Adrenal gland (tissue), 12 donors: ENCODE results near the gene TRAK1. TPM values are rescaled to one million over a fixed set of nuclear protein-coding genes. Genes with fewer than 3 reads are reported as not detected.

Experiments used
- DNase-seq, 7 donors: peaks; one replicate each; pipeline ENCODE4 v3.0.0-alpha.2; 2019 to 2020
- H3K27ac ChIP-seq, 5 donors: fragments of 200-600 bp; sonication (generic) in 4 of 5; 1 replicate in 3 of 5; 2 replicates in 2 of 5; pipeline versions ENCODE4 v1.5.1 to v1.8.0; 2016 to 2020; ENCODE audit warnings: mild to moderate bottlenecking in 1 of 5
- H3K27me3 ChIP-seq: fragments of 200-600 bp; 2 replicates; pipeline ENCODE4 v1.8.0; 2021
- H3K36me3 ChIP-seq, 2 donors: fragments of 200-600 bp; replicated peaks in 1 of 2; 1 replicate in 1 of 2; 2 replicates in 1 of 2; pipeline versions ENCODE4 v1.5.1 to v1.8.0; 2018 to 2022
- H3K4me1 ChIP-seq, 2 donors: fragments of 200-600 bp; replicated peaks in 1 of 2; 1 replicate in 1 of 2; 2 replicates in 1 of 2; pipeline versions ENCODE4 v1.5.1 to v1.8.0; 2018 to 2021
- H3K4me3 ChIP-seq, 4 donors: fragments of 200-600 bp; sonication (generic) in 3 of 4; one replicate each; pipeline ENCODE4 v1.5.1; 2016 to 2018
- H3K9me3 ChIP-seq, 3 donors: fragments of 200-600 bp; sonication (generic) in 1 of 3; replicated peaks in 1 of 3; 1 replicate in 2 of 3; 2 replicates in 1 of 3; pipeline versions ENCODE4 v1.5.1 to v1.8.0; 2016 to 2021
- POLR2A ChIP-seq, 2 donors: fragments of 450-650 bp; IDR thresholded peaks; one replicate each; pipeline ENCODE4 v1.6.1; 2017; ENCODE audit warnings: antibody characterized with exemption in 2 of 2, mild to moderate bottlenecking in 2 of 2, moderate library complexity in 1 of 2
- WGBS, 4 donors: extraction: QIAGEN DNeasy Blood & Tissue Kit in 2 of 4; methylation state at CpG; one replicate each; pipeline versions ENCODE4 v1.1.5 to v1.1.7; 2013 to 2017; 5-methylcytosine and 5-hydroxymethylcytosine counted together
- intact Hi-C, 2 donors: fragments of 100-400 bp; cut with DNase I; formaldehyde crosslinking; loops; one replicate each; pipeline versions ENCODE4 v1.14.1 to v1.15.0; 2022 to 2023
- polyA plus RNA-seq, 3 donors: library from polyadenylated mRNA; stranded (reverse); fragments of 200-250 nt in 2 of 3; fragments of 350-450 nt in 1 of 3; fragmentation: Illumina TruSeq in 1 of 3; extraction: RNeasy Lipid Tissue Mini Kit (QIAGEN cat#74804) in 1 of 3; gene quantifications; one replicate each; pipeline ENCODE4 v1.2.3, GENCODE V29; 2013 to 2014
- total RNA-seq, 9 donors: library from RNA; depleted of rRNA in 4 of 9; stranded (reverse); fragments of >200 nt in 4 of 9; fragments of 120-200 nt in 1 of 9; fragmentation: NEBNext Ultra II Directional in 1 of 9; extraction: Animal tissue kit (Norgen Biotek cat#: 25700) in 1 of 9; gene quantifications; one replicate each; pipeline versions ENCODE4 v1.1.0 to v1.2.4, GENCODE V29; 2013 to 2023
- TF ChIP-seq, protein P1 (sequence below), 6 experiments: fragments of 450-650 bp in 4 of 6; fragments of 200-600 bp in 2 of 6; sonication (generic) in 1 of 6; IDR thresholded peaks; 1 replicate in 5 of 6; 2 replicates in 1 of 6; pipeline versions ENCODE4 v1.5.1 to v1.8.0; 2016 to 2021; ENCODE audit warnings: antibody characterized with exemption in 6 of 6, mild to moderate bottlenecking in 2 of 6, moderate library complexity in 1 of 6
- donor health status: healthy with polysubstance abuse.
- donor health status: Bipolar disorder and iron deficiency.
- donor health status: DM: yes; HTN: yes; CAD: no.
- donor health status: DM: no; HTN: no; CAD: no.
- donor health status: DM: no; HTN: no; CAD: no.
- donor health status: DM: yes; HTN: yes; CAD: no.

Gene TRAK1
- total and polyA plus RNA-seq, 12 donors = 13.1 to 38.1 (median 26.4) TPM

DNA sequence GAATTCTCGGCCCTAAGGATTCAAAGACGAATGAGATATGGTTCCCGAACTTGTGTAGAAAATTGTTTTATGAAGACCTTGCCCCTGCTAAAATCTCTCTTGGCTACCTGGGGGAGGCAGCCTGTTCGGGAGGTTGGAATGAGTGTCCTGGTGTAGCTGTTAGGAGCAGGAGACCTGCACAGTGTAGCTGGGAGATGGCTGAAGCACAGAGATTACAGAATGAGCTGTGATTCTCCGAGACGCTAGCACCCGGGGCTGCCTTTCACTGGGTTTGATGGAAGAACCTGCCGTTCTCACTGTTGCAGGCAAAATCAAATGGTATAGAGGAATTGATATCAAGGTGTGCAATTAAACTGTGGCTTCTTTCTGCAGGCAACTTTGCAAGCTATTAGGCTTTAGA is 68.0 kb downstream of the TRAK1 start:
- no peak for DNase-seq
- peaks cover 4 to 21% of the 10 kb centered on the region in 2 donors for H3K4me1 ChIP-seq
- H3K27ac ChIP-seq = no peak overlapping the region
- TF ChIP-seq, protein P1, sequence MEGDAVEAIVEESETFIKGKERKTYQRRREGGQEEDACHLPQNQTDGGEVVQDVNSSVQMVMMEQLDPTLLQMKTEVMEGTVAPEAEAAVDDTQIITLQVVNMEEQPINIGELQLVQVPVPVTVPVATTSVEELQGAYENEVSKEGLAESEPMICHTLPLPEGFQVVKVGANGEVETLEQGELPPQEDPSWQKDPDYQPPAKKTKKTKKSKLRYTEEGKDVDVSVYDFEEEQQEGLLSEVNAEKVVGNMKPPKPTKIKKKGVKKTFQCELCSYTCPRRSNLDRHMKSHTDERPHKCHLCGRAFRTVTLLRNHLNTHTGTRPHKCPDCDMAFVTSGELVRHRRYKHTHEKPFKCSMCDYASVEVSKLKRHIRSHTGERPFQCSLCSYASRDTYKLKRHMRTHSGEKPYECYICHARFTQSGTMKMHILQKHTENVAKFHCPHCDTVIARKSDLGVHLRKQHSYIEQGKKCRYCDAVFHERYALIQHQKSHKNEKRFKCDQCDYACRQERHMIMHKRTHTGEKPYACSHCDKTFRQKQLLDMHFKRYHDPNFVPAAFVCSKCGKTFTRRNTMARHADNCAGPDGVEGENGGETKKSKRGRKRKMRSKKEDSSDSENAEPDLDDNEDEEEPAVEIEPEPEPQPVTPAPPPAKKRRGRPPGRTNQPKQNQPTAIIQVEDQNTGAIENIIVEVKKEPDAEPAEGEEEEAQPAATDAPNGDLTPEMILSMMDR (IDR thresholded peaks at IDR 0.05) = no peak
- no peak for TF ChIP-seq POLR2A (IDR thresholded peaks at IDR 0.05)
- H3K4me3 ChIP-seq = no peak overlapping the region
- H3K9me3 ChIP-seq = no peaks in the 10 kb centered on the region
- intact Hi-C loops = no loop called here
- no peaks in the 10 kb centered on the region for H3K36me3 ChIP-seq
- no peaks in the 10 kb centered on the region for H3K27me3 ChIP-seq
- 84 to 90% (median 86%) methylated on average over 8 of the region's 8 CpGs for WGBS, 4 donors

DNA sequence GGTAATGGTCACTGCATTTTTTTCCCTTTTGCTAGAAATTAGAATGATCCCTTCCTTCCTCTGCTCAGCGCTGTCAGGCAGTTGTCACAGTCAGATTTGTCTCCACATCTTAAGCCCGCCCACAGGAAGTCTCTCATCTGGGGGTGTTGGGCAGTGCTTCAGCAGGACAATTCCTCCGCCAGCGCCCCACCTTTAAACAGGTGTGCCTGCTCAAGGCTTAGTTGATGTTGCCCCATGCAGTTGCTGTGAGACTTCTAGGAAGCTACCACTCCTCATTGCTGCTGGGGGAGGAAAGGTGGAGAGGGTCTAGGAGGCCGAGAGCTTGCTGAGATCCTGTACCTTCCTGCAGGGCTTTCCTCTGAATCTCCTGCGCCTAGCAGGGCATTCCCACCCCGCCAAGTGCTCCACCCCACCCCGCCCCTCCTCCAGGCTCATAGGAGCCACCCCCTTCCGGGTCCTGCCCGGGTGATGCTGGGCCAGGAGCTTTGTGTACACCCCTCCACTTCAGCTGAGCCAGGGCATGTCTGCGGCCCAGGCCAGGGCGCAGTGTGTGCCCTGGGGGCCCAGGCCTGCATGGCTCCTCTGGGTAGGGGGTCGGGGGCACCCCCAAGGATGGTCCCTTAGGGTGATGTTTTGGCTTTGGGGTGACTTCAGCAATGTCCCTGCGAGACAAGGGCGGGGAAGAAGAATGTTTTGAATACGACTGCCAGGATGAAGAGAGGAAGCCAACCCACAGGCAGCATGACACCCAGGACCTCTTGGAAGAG is 68.7 kb downstream of the TRAK1 start:
- Histone ChIP-seq H3K4me3 (no peak overlapping the region), H3K27ac (peak overlapping the region in 2 of 5 donors; percentile 30 to 67)

DNA sequence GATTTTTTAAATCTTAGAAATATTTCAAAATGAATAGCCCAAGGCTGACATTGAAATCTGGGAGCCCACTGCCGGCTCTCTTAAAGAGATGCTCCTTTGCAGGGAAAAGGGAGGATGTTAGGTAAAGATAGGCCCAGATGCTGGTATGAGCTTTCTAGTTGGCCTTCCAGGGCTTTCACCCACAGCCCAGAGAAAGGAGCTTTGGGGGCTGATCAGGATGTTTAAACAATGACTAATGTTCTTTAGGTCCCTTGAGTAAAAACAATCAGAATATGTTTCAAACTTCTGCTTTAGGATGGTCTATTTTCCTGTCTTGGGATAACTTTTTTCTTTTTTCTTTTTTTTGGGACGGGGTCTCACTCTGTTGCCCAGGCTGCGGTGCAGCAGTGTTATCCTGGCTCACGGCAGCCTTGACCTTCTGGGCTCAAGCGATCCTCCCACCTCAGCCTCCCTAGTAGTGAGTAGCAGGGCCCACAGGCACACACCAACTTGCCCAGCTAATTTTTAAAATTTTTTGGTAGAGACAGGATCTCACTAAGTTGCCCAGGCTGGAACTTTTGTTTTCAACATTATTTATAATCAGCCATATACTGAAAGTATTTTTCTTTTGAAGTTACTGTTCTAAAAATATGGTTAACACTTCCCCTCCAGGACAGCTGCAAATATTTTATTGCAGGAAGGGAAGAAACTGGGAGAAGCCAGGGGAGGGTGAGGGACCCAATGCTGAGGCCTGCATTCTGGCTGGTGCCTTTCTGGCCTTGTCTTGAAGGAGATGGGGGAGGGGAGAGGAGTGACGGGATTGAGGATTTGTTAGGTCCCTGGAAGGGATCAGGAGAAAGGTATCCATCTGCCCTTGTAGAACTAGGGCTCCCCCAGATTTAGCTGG is 70.1 kb downstream of the TRAK1 start:
- peak overlapping the region in 1 of 5 donors; percentile 7 for H3K27ac ChIP-seq
- H3K27me3 ChIP-seq = no peaks in the 10 kb centered on the region
- intact Hi-C loops = no loop called here
- peaks cover 4 to 41% of the 10 kb centered on the region in 2 donors for H3K4me1 ChIP-seq
- 74 to 81% (median 78%) methylated on average over 6 of the region's 6 CpGs for WGBS, 4 donors
- H3K9me3 ChIP-seq = no peaks in the 10 kb centered on the region
- DNase-seq = no peak
- no peak overlapping the region for H3K4me3 ChIP-seq
- TF ChIP-seq POLR2A (IDR thresholded peaks at IDR 0.05) = no peak
- TF ChIP-seq, protein P1 (IDR thresholded peaks at IDR 0.05) = no peak
- H3K36me3 ChIP-seq = no peaks in the 10 kb centered on the region

More for the DNA sequence above, 68.7 kb downstream of the TRAK1 start:
- WGBS, 4 donors = 57 to 68% (median 58%) methylated on average over 9 to 16 of the region's 16 CpGs
- H3K27me3 ChIP-seq = no peaks in the 10 kb centered on the region
- no peaks in the 10 kb centered on the region for H3K36me3 ChIP-seq
- no peaks in the 10 kb centered on the region for H3K9me3 ChIP-seq
- no peak for TF ChIP-seq POLR2A (IDR thresholded peaks at IDR 0.05)
- TF ChIP-seq, protein P1 (IDR thresholded peaks at IDR 0.05) = no peak
- H3K4me1 ChIP-seq = peaks cover 4 to 28% of the 10 kb centered on the region in 2 donors
- intact Hi-C loops = no loop called here
- peak in 1 of 7 donors; percentile 56 for DNase-seq

DNA sequence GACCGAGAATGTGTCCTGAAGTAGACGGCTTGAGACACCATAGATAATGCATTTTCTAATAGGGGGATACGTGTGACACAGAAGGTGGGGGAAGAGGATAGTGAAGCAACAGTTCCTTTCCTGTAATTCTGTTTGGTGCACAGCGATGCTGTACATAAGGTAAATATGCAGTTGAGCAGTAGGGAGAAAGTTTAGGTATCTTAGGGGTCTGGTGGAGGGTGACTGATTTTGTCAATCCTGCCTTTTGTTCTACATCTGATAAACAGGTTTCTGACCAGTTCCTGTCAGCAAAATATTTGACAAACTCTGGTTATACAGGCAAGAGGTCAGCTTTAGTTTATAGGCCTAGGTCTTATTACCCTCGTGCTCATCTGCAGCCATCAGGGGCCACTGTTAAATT is 71.3 kb downstream of the TRAK1 start:
- Histone ChIP-seq H3K4me3 (no peak overlapping the region), H3K27me3 (no peaks in the 10 kb centered on the region), H3K4me1 (peaks cover 4 to 42% of the 10 kb centered on the region in 2 donors), H3K36me3 (no peaks in the 10 kb centered on the region), H3K9me3 (no peaks in the 10 kb centered on the region), H3K27ac (no peak overlapping the region)
- no peak for DNase-seq
- TF ChIP-seq POLR2A (IDR thresholded peaks at IDR 0.05) = no peak
- TF ChIP-seq, protein P1 (IDR thresholded peaks at IDR 0.05) = no peak
- intact Hi-C loops = no loop called here
- WGBS, 4 donors = 88 to 94% (median 91%) methylated on average over 5 of the region's 5 CpGs
